ENCODE results near the gene TFAM. TPM values are rescaled to one million over a fixed set of nuclear protein-coding genes. Genes with fewer than 3 reads are reported as not detected.

The TFAM gene
- total RNA-seq, 1 experiment from 2014 or later: 57.6 TPM

- intact Hi-C loops (cut with micrococcal nuclease): no loop called here
- Histone ChIP-seq H3K4me2 (ENCODE audit: low read length) (no peak overlapping the region), H3K4me1 (ENCODE audit: control insufficient read depth in 1 of 2, insufficient read depth in 2 of 2, low read length in 2 of 2) (no peaks in the 10 kb centered on the region), H3K27ac (ENCODE audit: low read depth, low read length) (no peak overlapping the region), H3K9ac (ENCODE audit: low read length) (no peak overlapping the region), H3K79me2 (ENCODE audit: insufficient read depth, low read length) (peaks cover 42% of the 10 kb centered on the region), H2AFZ (ENCODE audit: low read depth, low read length, poor library complexity, severe bottlenecking) (no peak overlapping the region), H3K27me3 (ENCODE audit: insufficient read depth, low read length) (no peaks in the 10 kb centered on the region), H4K20me1 (ENCODE audit: insufficient read depth) (0 out of 2 replicates have a peak, but pooled peaks cover 8% of the 10 kb centered on the region), H3K9me3 (ENCODE audit: control insufficient read depth in 1 of 2, insufficient read depth in 1 of 2, low read depth in 1 of 2, low read length in 2 of 2) (no peaks in the 10 kb centered on the region), H3K4me3 (replicated peaks in 1 of 2; ENCODE audit: low read depth in 1 of 2, low read length in 2 of 2) (no peak overlapping the region), H3K36me3 (ENCODE audit: control insufficient read depth in 1 of 2, insufficient read depth in 2 of 2, low read length in 2 of 2) (no peaks in the 10 kb centered on the region), H3K9me2 (ENCODE audit: insufficient read depth) (no peaks in the 10 kb centered on the region)
- ChIA-PET RAD21 (ENCODE audit: low non-redundant PET in 1 of 2, low total read pairs in 2 of 2, uncharacterized antibody in 2 of 2, unreplicated experiment in 2 of 2) (no interaction called here), CTCF (no interaction called here), POLR2A (no interaction called here)
- DNase-seq (ENCODE audit: low read depth, low spot score) (no peak), ATAC-seq (no peak)
- TF ChIP-seq SP1 (IDR thresholded peaks at IDR 0.05; ENCODE audit: low read depth) (no peak), CBX3 (IDR thresholded peaks at IDR 0.05; ENCODE audit: low read depth) (no peak), POLR2A (IDR thresholded peaks at IDR 0.05; ENCODE audit: borderline replicate concordance, extremely low read depth, insufficient read depth, insufficient read length) (no peak), SIN3A (IDR thresholded peaks at IDR 0.05; ENCODE audit: low read depth) (no peak), ATF3 (IDR thresholded peaks at IDR 0.05) (no peak), SRF (IDR thresholded peaks at IDR 0.05; ENCODE audit: low read depth) (no peak), YY1 (IDR thresholded peaks at IDR 0.05; ENCODE audit: extremely low read depth, insufficient replicate concordance, low read depth, low read length) (no peak), ZBTB33 (IDR thresholded peaks at IDR 0.05; ENCODE audit: extremely low read depth, insufficient replicate concordance, low read length) (no peak), EZH2phosphoT487 (IDR thresholded peaks at IDR 0.05; ENCODE audit: borderline replicate concordance) (no peak), EZH2 (IDR thresholded peaks at IDR 0.05) (no peak), FOSL1 (IDR thresholded peaks at IDR 0.05; ENCODE audit: low read depth) (no peak), EGR1 (IDR thresholded peaks at IDR 0.05; ENCODE audit: low read depth) (no peak), MAX (IDR thresholded peaks at IDR 0.05) (no peak), ZNF274 (IDR thresholded peaks at IDR 0.05; ENCODE audit: low read depth, low read length) (no peak), ZFX (IDR thresholded peaks at IDR 0.05) (no peak), POLR2AphosphoS5 (IDR thresholded peaks at IDR 0.05; ENCODE audit: low read depth, low read length) (no peak)
- TF ChIP-seq, protein P1, sequence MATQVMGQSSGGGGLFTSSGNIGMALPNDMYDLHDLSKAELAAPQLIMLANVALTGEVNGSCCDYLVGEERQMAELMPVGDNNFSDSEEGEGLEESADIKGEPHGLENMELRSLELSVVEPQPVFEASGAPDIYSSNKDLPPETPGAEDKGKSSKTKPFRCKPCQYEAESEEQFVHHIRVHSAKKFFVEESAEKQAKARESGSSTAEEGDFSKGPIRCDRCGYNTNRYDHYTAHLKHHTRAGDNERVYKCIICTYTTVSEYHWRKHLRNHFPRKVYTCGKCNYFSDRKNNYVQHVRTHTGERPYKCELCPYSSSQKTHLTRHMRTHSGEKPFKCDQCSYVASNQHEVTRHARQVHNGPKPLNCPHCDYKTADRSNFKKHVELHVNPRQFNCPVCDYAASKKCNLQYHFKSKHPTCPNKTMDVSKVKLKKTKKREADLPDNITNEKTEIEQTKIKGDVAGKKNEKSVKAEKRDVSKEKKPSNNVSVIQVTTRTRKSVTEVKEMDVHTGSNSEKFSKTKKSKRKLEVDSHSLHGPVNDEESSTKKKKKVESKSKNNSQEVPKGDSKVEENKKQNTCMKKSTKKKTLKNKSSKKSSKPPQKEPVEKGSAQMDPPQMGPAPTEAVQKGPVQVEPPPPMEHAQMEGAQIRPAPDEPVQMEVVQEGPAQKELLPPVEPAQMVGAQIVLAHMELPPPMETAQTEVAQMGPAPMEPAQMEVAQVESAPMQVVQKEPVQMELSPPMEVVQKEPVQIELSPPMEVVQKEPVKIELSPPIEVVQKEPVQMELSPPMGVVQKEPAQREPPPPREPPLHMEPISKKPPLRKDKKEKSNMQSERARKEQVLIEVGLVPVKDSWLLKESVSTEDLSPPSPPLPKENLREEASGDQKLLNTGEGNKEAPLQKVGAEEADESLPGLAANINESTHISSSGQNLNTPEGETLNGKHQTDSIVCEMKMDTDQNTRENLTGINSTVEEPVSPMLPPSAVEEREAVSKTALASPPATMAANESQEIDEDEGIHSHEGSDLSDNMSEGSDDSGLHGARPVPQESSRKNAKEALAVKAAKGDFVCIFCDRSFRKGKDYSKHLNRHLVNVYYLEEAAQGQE (IDR thresholded peaks at IDR 0.05; ENCODE audit: low read depth): no peak
- BruUV-seq (replicated peaks): no TSS peak
Measured at GRCh38 chr10:58351616-58352578, 33.3 kb upstream of the TFAM start.

Measured in HCT116 (cell line).